CD14-positive monocyte (primary cell): ENCODE data around the gene OLFM1. TPM values are rescaled to one million over a fixed set of nuclear protein-coding genes. Genes with fewer than 3 reads are reported as not detected.

Experiments
- DNase-seq, 3 donors: peaks; one replicate each; pipeline ENCODE4 v3.0.0-alpha.2; 2011 to 2022
- H2AFZ ChIP-seq: 2 replicates; pipeline ENCODE4 v1.6.0; 2012; ENCODE audit warnings: mild to moderate bottlenecking, low read depth, low read length, inconsistent platforms; ENCODE audit not compliant: insufficient read depth, poor library complexity, severe bottlenecking
- H3K27ac ChIP-seq, 2 donors: 1 replicate in 1 of 2; 2 replicates in 1 of 2; pipeline ENCODE4 v1.5.1; 2012 to 2013; ENCODE audit warnings: low read length in 2 of 2, control low read depth in 1 of 2, inconsistent platforms in 1 of 2, low read depth in 1 of 2, mild to moderate bottlenecking in 1 of 2
- H3K27me3 ChIP-seq, 2 donors: one replicate each; pipeline versions ENCODE4 v1.6.0 to v1.6.1; 2011 to 2013; ENCODE audit warnings: low read length in 2 of 2; ENCODE audit not compliant: control insufficient read depth in 2 of 2, insufficient read depth in 2 of 2
- H3K36me3 ChIP-seq, 2 donors: replicated peaks in 1 of 2; 1 replicate in 1 of 2; 2 replicates in 1 of 2; pipeline versions ENCODE4 v1.5.1 to v1.6.1; 2012 to 2013; ENCODE audit warnings: low read length in 2 of 2, control low read depth in 1 of 2, inconsistent platforms in 1 of 2, mild to moderate bottlenecking in 1 of 2; ENCODE audit not compliant: insufficient read depth in 2 of 2, control insufficient read depth in 1 of 2
- H3K4me1 ChIP-seq, 2 donors: 1 replicate in 1 of 2; 2 replicates in 1 of 2; pipeline versions ENCODE4 v1.5.1 to v1.6.1; 2012 to 2013; ENCODE audit warnings: low read length in 2 of 2, control low read depth in 1 of 2, inconsistent platforms in 1 of 2, mild to moderate bottlenecking in 1 of 2, moderate library complexity in 1 of 2; ENCODE audit not compliant: insufficient read depth in 2 of 2, control insufficient read depth in 1 of 2
- H3K4me2 ChIP-seq: replicated peaks from 2 replicates; pipeline ENCODE3; 2012; ENCODE audit warnings: low read length, moderate library complexity, mild to moderate bottlenecking; ENCODE audit not compliant: poor library complexity, severe bottlenecking; ENCODE audit errors: extremely low read depth
- H3K4me3 ChIP-seq, 3 experiments: fragments of 200-600 bp in 1 of 3; sonication (generic) in 1 of 3; replicated peaks in 1 of 3; 1 replicate in 2 of 3; 2 replicates in 1 of 3; pipeline ENCODE4 v1.5.1; 2011 to 2013; ENCODE audit warnings: low read length in 3 of 3, mild to moderate bottlenecking in 3 of 3, control low read depth in 2 of 3, low read depth in 2 of 3, inconsistent platforms in 1 of 3, moderate library complexity in 1 of 3
- H3K79me2 ChIP-seq: 2 replicates; pipeline ENCODE4 v1.6.0; 2012; ENCODE audit warnings: mild to moderate bottlenecking, control low read depth, inconsistent platforms, low read length, moderate library complexity; ENCODE audit not compliant: insufficient read depth
- H3K9ac ChIP-seq: 2 replicates; pipeline ENCODE4 v1.6.0; 2017; ENCODE audit warnings: low read length, mild to moderate bottlenecking; ENCODE audit not compliant: insufficient read depth, poor library complexity, severe bottlenecking
- H3K9me3 ChIP-seq, 2 donors: replicated peaks in 1 of 2; 1 replicate in 1 of 2; 2 replicates in 1 of 2; pipeline versions ENCODE4 v1.5.1 to v1.6.1; 2012 to 2013; ENCODE audit warnings: low read length in 2 of 2, control low read depth in 1 of 2; ENCODE audit not compliant: control insufficient read depth in 1 of 2, insufficient read depth in 1 of 2
- H4K20me1 ChIP-seq: 2 replicates; pipeline ENCODE4 v1.6.0; 2012; ENCODE audit warnings: mild to moderate bottlenecking, low read length, control low read depth, moderate library complexity; ENCODE audit not compliant: insufficient read depth
- H3K27ac Mint-ChIP-seq, 7 donors: one replicate each; pipeline ENCODE4 v1.8.0; 2020; ENCODE audit warnings: mild to moderate bottlenecking in 7 of 7, mixed read lengths in 7 of 7, moderate library complexity in 6 of 7, inconsistent platforms in 2 of 7
- H3K27me3 Mint-ChIP-seq, 3 donors: one replicate each; pipeline ENCODE4 v1.8.0; 2021 to 2022; ENCODE audit warnings: low read depth in 3 of 3, mild to moderate bottlenecking in 3 of 3, mixed read lengths in 3 of 3, moderate library complexity in 3 of 3, inconsistent platforms in 1 of 3
- H3K36me3 Mint-ChIP-seq, 2 donors: one replicate each; pipeline ENCODE4 v1.8.0; 2020; ENCODE audit warnings: mixed read lengths in 2 of 2, inconsistent platforms in 1 of 2, mild to moderate bottlenecking in 1 of 2
- H3K4me1 Mint-ChIP-seq: one replicate; pipeline ENCODE4 v1.8.0; 2020; ENCODE audit warnings: mild to moderate bottlenecking, mixed read lengths
- H3K4me3 Mint-ChIP-seq, 2 donors: one replicate each; pipeline ENCODE4 v1.8.0; 2020; ENCODE audit warnings: mild to moderate bottlenecking in 2 of 2, mixed read lengths in 2 of 2, moderate library complexity in 1 of 2
- H3K9me3 Mint-ChIP-seq, 7 donors: one replicate each; pipeline ENCODE4 v1.8.0; 2020 to 2022; ENCODE audit warnings: mixed read lengths in 7 of 7, mild to moderate bottlenecking in 6 of 7, moderate library complexity in 6 of 7, inconsistent platforms in 2 of 7
- CTCF ChIP-seq: fragments of 200-600 bp; IDR thresholded peaks from one replicate; pipeline ENCODE4 v1.8.0; 2022; ENCODE audit warnings: antibody characterized with exemption, mild to moderate bottlenecking
- WGBS: methylation state at CpG from one replicate; pipeline ENCODE4 v1.1.5; 2013; ENCODE audit warnings: missing lambda C conversion rate; ENCODE audit not compliant: insufficient coverage; 5-methylcytosine and 5-hydroxymethylcytosine counted together
- intact Hi-C, 2 donors: fragments of 100-400 bp; cut with micrococcal nuclease; formaldehyde crosslinking; loops; one replicate each; pipeline versions ENCODE4 v1.15.0 to v1.15.1; 2023
- polyA plus RNA-seq, 3 donors: library from polyadenylated mRNA; depleted of rRNA in 1 of 3; unstranded in 2 of 3; stranded (reverse) in 1 of 3; fragments of 300-500 nt in 2 of 3; fragments of >200 nt in 1 of 3; fragmentation: Illumina TruSeq in 2 of 3; gene quantifications; 1 replicate in 2 of 3; 2 replicates in 1 of 3; pipeline ENCODE4 v1.2.3, GENCODE V29; 2012 to 2021

OLFM1 gene
- polyA plus RNA-seq, 3 donors = 7.6 to 10.9 (median 9.4) TPM

- H3K36me3 Mint-ChIP-seq = no peaks in the 10 kb centered on the region
- peaks cover 0 to 2% (median 0%) of the 10 kb centered on the region in 7 donors for H3K9me3 Mint-ChIP-seq
- H3K9me3 ChIP-seq = no peaks in the 10 kb centered on the region
- no peak overlapping the region for H3K9ac ChIP-seq
- intact Hi-C loops = no loop called here
- no peak for DNase-seq
- no peaks in the 10 kb centered on the region for H3K36me3 ChIP-seq
- no peak overlapping the region for H3K4me3 Mint-ChIP-seq
- H2AFZ ChIP-seq = no peak overlapping the region
- H3K79me2 ChIP-seq = no peaks in the 10 kb centered on the region
- no peaks in the 10 kb centered on the region for H3K4me1 ChIP-seq
- peaks cover 0 to 9% (median 2%) of the 10 kb centered on the region in 3 donors for H3K27me3 Mint-ChIP-seq
- H3K27me3 ChIP-seq = no peaks in the 10 kb centered on the region
- no peak overlapping the region for H3K27ac ChIP-seq
- H4K20me1 ChIP-seq = no peaks in the 10 kb centered on the region
- no peak overlapping the region for H3K4me3 ChIP-seq
- WGBS = 85% methylated on average over 8 of the region's 14 CpGs
- no peak overlapping the region for H3K27ac Mint-ChIP-seq
- no peaks in the 10 kb centered on the region for H3K4me1 Mint-ChIP-seq
- no peak overlapping the region for H3K4me2 ChIP-seq
- no peak for TF ChIP-seq CTCF
Observed at GRCh38 chr9:135170535-135170934, 83.1 kb downstream of the OLFM1 start.

Other genes starting within 250 kb of the OLFM1 start
- gene FCN2, start 206.9 kb upstream of the OLFM1 start, polyA plus RNA-seq = not detected
- gene FCN1, start 169.8 kb upstream of the OLFM1 start, polyA plus RNA-seq = 1,000 to 10,000 TPM; 2,884 to 7,680 (median 6,268) TPM